Measurements from ENCODE around the gene AHCYL1.

Gene AHCYL1

DNA sequence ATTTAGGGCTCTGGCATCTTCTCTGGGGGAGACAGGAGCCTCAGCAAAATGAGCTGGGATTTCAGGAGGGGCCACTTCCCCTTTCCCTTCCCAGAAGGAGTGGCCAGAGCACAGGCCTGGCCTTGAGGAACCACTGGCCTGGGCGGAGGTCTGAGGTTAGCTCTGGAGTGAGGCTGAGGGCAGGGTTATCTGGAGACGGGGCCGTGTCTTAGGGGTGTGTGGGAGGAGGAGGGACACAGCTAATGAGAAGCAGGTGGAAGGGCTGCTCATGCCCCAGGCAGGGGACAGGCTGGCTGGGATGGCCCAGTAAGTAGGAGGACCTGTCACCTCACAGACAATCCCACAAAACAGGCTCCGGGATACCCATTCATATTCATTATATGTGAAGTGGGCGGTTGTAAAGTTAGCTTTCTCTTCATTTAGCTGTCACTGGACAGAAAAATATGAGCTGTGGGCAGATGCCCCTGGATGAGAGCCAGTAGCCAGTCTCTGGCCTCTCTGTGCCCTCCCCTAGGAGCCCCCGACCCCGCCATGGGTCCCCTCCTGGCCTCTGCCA, 73.5 kb downstream of the AHCYL1 start:
- POLR2A ChIA-PET: interaction anchor here (0.9 kb wide), 1 partner anchor 48 kb away, joined by 3 read pairs; no protein-coding TSS in a partner anchor

DNA sequence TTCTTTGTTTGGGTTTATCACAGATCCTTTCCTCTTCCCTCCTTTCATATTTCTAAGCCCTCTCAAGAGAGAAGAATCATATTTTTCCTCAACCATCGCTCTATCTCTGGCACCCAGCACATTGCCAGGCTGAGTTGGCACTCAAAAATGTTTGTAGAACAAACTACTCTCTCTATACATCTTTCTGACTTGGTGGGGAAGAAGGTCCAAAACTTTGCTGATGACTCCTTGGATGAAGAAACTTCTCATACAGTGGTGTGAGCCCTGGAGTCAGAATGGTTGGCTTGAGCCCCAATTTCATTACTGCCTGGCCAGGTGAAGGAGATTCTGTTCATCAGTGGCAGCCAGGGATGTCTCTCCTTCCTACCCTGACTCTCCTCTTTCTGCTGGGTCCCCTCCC, 74.0 kb downstream of the AHCYL1 start:
- ChIA-PET CTCF (interaction anchor here (1.1 kb wide), 1 partner anchor 47 kb away, joined by 3 read pairs; no protein-coding TSS in a partner anchor), POLR2A (no interaction called here)
- TF ChIP-seq ZNF384 (IDR thresholded peaks at IDR 0.05) (no peak), TARDBP (IDR thresholded peaks at IDR 0.05) (no peak), L3MBTL2 (conservative IDR thresholded peaks at IDR 0.05) (no peak), SP1 (IDR thresholded peaks at IDR 0.05) (no peak), BHLHE40 (IDR thresholded peaks at IDR 0.05; ENCODE audit: borderline replicate concordance) (no peak), LEF1 (IDR thresholded peaks at IDR 0.05; ENCODE audit: borderline replicate concordance) (no peak), FOXM1 (IDR thresholded peaks at IDR 0.05; ENCODE audit: borderline replicate concordance) (no peak), HDGF (IDR thresholded peaks at IDR 0.05; ENCODE audit: borderline replicate concordance) (no peak), ELF4 (IDR thresholded peaks at IDR 0.05) (no peak), FOXA1 (IDR thresholded peaks at IDR 0.05) (no peak), NFRKB (IDR thresholded peaks at IDR 0.05) (no peak), FOXK2 (IDR thresholded peaks at IDR 0.05) (no peak), CTBP1 (IDR thresholded peaks at IDR 0.05; ENCODE audit: borderline replicate concordance) (no peak), ARNT (IDR thresholded peaks at IDR 0.05) (no peak), SUZ12 (IDR thresholded peaks at IDR 0.05) (no peak)
- TF ChIP-seq, protein P1, sequence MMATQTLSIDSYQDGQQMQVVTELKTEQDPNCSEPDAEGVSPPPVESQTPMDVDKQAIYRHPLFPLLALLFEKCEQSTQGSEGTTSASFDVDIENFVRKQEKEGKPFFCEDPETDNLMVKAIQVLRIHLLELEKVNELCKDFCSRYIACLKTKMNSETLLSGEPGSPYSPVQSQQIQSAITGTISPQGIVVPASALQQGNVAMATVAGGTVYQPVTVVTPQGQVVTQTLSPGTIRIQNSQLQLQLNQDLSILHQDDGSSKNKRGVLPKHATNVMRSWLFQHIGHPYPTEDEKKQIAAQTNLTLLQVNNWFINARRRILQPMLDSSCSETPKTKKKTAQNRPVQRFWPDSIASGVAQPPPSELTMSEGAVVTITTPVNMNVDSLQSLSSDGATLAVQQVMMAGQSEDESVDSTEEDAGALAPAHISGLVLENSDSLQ (IDR thresholded peaks at IDR 0.05): no peak
- no peak for DNase-seq (ENCODE audit: extremely low spot score)

More for the DNA sequence above, 73.5 kb downstream of the AHCYL1 start:
- DNase-seq (ENCODE audit: extremely low spot score): no peak
- CTCF ChIA-PET: interaction anchor here (0.8 to 1.5 kb wide), 3 partner anchors 30 to 138 kb away, joined by 3 to 8 read pairs (median 3); no protein-coding TSS in a partner anchor
- TF ChIP-seq NFRKB (IDR thresholded peaks at IDR 0.05): no peak
- TF ChIP-seq HDGF (IDR thresholded peaks at IDR 0.05; ENCODE audit: borderline replicate concordance): no peak
- no peak for TF ChIP-seq SUZ12 (IDR thresholded peaks at IDR 0.05)
- TF ChIP-seq FOXA1 (IDR thresholded peaks at IDR 0.05): no peak
- TF ChIP-seq FOXM1 (IDR thresholded peaks at IDR 0.05; ENCODE audit: borderline replicate concordance): no peak
- TF ChIP-seq L3MBTL2 (conservative IDR thresholded peaks at IDR 0.05): no peak
- TF ChIP-seq TARDBP (IDR thresholded peaks at IDR 0.05): no peak
- no peak for TF ChIP-seq ZNF384 (IDR thresholded peaks at IDR 0.05)
- no peak for TF ChIP-seq ARNT (IDR thresholded peaks at IDR 0.05)
- TF ChIP-seq, protein P1 (IDR thresholded peaks at IDR 0.05): no peak
- TF ChIP-seq BHLHE40 (IDR thresholded peaks at IDR 0.05; ENCODE audit: borderline replicate concordance): no peak

GRCh38 chr1:110059133-110059863, 74.7 kb downstream of the AHCYL1 start:
- TF ChIP-seq ZNF384 (IDR thresholded peaks at IDR 0.05): no peak
- TF ChIP-seq BHLHE40 (IDR thresholded peaks at IDR 0.05; ENCODE audit: borderline replicate concordance): no peak
- TF ChIP-seq ELF4 (IDR thresholded peaks at IDR 0.05): no peak
- TF ChIP-seq SUZ12 (IDR thresholded peaks at IDR 0.05): no peak
- TF ChIP-seq NFRKB (IDR thresholded peaks at IDR 0.05): no peak
- no peak for TF ChIP-seq TARDBP (IDR thresholded peaks at IDR 0.05)
- no peak for TF ChIP-seq CTBP1 (IDR thresholded peaks at IDR 0.05; ENCODE audit: borderline replicate concordance)
- TF ChIP-seq HDGF (IDR thresholded peaks at IDR 0.05; ENCODE audit: borderline replicate concordance): no peak
- TF ChIP-seq, protein P1 (IDR thresholded peaks at IDR 0.05): no peak
- TF ChIP-seq FOXM1 (IDR thresholded peaks at IDR 0.05; ENCODE audit: borderline replicate concordance): no peak
- no peak for TF ChIP-seq FOXK2 (IDR thresholded peaks at IDR 0.05)
- no peak for TF ChIP-seq LEF1 (IDR thresholded peaks at IDR 0.05; ENCODE audit: borderline replicate concordance)
- ChIA-PET CTCF (interaction anchor here (0.5 to 2.0 kb wide), 16 partner anchors 8 to 1900 kb away, joined by 3 to 14 read pairs (median 5); no protein-coding TSS in a partner anchor), POLR2A (no interaction called here)
- DNase-seq (ENCODE audit: extremely low spot score): no peak

DNA sequence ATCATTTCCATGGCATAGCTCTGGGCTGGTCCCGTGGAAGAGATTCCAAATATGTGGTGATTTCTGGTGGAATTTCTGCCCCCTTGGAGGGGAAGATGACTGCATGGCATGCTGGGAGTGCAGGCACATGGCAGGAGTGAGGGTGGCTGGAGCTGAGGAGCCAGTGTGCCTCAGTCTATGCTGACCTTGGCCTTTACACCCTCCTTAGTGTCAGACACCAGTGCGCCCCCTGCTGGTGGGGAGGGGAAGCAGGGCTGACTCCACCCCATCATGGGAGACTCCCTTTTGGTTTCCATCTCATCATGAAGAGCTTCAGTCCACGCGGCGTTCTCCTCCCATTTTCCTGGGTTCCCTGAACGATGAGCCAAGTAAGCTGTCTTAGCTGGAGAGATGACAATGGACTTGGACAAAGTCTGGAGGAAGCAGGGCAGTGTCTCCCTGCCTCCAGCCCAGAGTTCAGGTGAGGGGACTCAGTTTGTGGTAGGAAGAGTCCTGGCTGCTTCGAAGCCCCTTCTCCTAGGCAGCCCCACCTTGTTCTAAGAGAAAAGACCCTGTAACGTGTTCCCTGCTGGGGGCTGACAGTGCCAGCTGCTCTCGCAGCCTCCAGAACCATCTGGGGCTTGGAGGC, 75.6 kb downstream of the AHCYL1 start:
- POLR2A ChIA-PET: no interaction called here
- peak; percentile 87 for DNase-seq (ENCODE audit: extremely low spot score)
- CTCF ChIA-PET: interaction anchor here (0.5 to 2.0 kb wide), 23 partner anchors 9 to 1899 kb away, joined by 3 to 14 read pairs (median 5); partner anchors contain the start of genes STRIP1 and UBL4B
- TF ChIP-seq FOXA1 (IDR thresholded peaks at IDR 0.05): no peak
- TF ChIP-seq FOXK2 (IDR thresholded peaks at IDR 0.05): no peak
- no peak for TF ChIP-seq ELF4 (IDR thresholded peaks at IDR 0.05)
- TF ChIP-seq, protein P1 (IDR thresholded peaks at IDR 0.05): no peak

DNA sequence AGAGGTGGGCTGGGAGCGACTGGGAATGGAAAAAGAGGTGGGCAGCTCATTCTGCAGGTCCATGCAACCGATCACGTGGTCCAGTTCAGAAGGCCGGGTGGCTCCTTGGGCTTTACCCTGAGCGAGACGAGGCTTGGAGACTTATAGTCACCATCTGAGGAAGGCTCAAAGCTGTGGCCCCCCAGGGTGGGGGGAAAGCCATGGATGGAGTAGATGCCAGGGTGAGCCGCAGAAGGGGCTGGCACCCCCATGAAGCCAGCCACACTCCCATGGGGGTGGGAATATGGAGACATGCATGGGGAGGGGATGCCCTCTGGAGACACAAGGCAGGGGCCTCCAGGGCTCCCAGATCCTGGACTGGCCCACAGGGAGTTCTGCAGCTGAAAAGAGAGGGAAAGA, 76.1 kb downstream of the AHCYL1 start:
- TF ChIP-seq ZNF384 (IDR thresholded peaks at IDR 0.05): no peak
- no peak for TF ChIP-seq NFRKB (IDR thresholded peaks at IDR 0.05)
- TF ChIP-seq ARNT (IDR thresholded peaks at IDR 0.05): no peak
- TF ChIP-seq CTBP1 (IDR thresholded peaks at IDR 0.05; ENCODE audit: borderline replicate concordance): no peak
- no peak for TF ChIP-seq FOXM1 (IDR thresholded peaks at IDR 0.05; ENCODE audit: borderline replicate concordance)
- TF ChIP-seq, protein P1 (IDR thresholded peaks at IDR 0.05): no peak
- TF ChIP-seq SP1 (IDR thresholded peaks at IDR 0.05): no peak
- no peak for TF ChIP-seq SUZ12 (IDR thresholded peaks at IDR 0.05)
- TF ChIP-seq LEF1 (IDR thresholded peaks at IDR 0.05; ENCODE audit: borderline replicate concordance): no peak
- TF ChIP-seq L3MBTL2 (conservative IDR thresholded peaks at IDR 0.05): no peak
- no peak for TF ChIP-seq FOXK2 (IDR thresholded peaks at IDR 0.05)
- TF ChIP-seq TARDBP (IDR thresholded peaks at IDR 0.05): no peak
- TF ChIP-seq HDGF (IDR thresholded peaks at IDR 0.05; ENCODE audit: borderline replicate concordance): no peak
- TF ChIP-seq FOXA1 (IDR thresholded peaks at IDR 0.05): no peak
- TF ChIP-seq ELF4 (IDR thresholded peaks at IDR 0.05): no peak
- no peak for TF ChIP-seq BHLHE40 (IDR thresholded peaks at IDR 0.05; ENCODE audit: borderline replicate concordance)
- CTCF ChIA-PET: interaction anchor here (0.6 to 2.0 kb wide), 18 partner anchors 10 to 529 kb away, joined by 3 to 14 read pairs (median 5); partner anchors contain the start of genes STRIP1 and UBL4B
- POLR2A ChIA-PET: no interaction called here
- no peak for DNase-seq (ENCODE audit: extremely low spot score)
